Astrocyte (in vitro differentiated cells and primary cell): ENCODE measurements around the gene CR1L. TPM values are rescaled to one million over a fixed set of nuclear protein-coding genes. Genes with fewer than 3 reads are reported as not detected.

Source experiments
- DNase-seq: peaks from one replicate; pipeline ENCODE4 v3.0.0-alpha.2; 2010; ENCODE audit warnings: low read depth
- FAIRE-seq: peaks from 2 replicates; lab custom pipeline; 2011; peaks lifted over from hg19 to GRCh38; lab: Jason Lieb, UNC
- H2AFZ ChIP-seq: 2 replicates; pipeline ENCODE4 v1.6.0; 2012; ENCODE audit warnings: low read depth, low read length, inconsistent platforms
- H3K27ac ChIP-seq: 2 replicates; pipeline ENCODE4 v1.5.1; 2011; ENCODE audit warnings: low read depth, low read length, inconsistent platforms
- H3K27me3 ChIP-seq: 2 replicates; pipeline ENCODE4 v1.6.0; 2011; ENCODE audit warnings: low read length, inconsistent platforms; ENCODE audit not compliant: insufficient read depth
- H3K36me3 ChIP-seq: 2 replicates; pipeline ENCODE4 v1.5.1; 2011; ENCODE audit warnings: low read length, inconsistent platforms; ENCODE audit not compliant: insufficient read depth
- H3K4me1 ChIP-seq: 2 replicates; pipeline ENCODE4 v1.5.1; 2011; ENCODE audit warnings: low read length, inconsistent platforms; ENCODE audit not compliant: insufficient read depth
- H3K4me2 ChIP-seq: 2 replicates; pipeline ENCODE4 v1.6.0; 2012; ENCODE audit warnings: low read length, inconsistent platforms
- H3K4me3 ChIP-seq: 2 replicates; pipeline ENCODE4 v1.5.1; 2011; ENCODE audit warnings: low read depth, mild to moderate bottlenecking, low read length, inconsistent platforms; ENCODE audit not compliant: insufficient read depth
- H3K79me2 ChIP-seq: 2 replicates; pipeline ENCODE4 v1.6.0; 2012; ENCODE audit warnings: mild to moderate bottlenecking, low read length, inconsistent platforms; ENCODE audit not compliant: insufficient read depth
- H3K9ac ChIP-seq: 2 replicates; pipeline ENCODE4 v1.6.0; 2012; ENCODE audit warnings: mild to moderate bottlenecking, low read length, inconsistent platforms
- H3K9me3 ChIP-seq: 2 replicates; pipeline ENCODE4 v1.5.1; 2012; ENCODE audit warnings: low read depth, mild to moderate bottlenecking, low read length, inconsistent platforms; ENCODE audit not compliant: insufficient read depth
- H4K20me1 ChIP-seq: 2 replicates; pipeline ENCODE4 v1.6.0; 2012; ENCODE audit warnings: low read length, inconsistent platforms; ENCODE audit not compliant: insufficient read depth
- H3K27ac Mint-ChIP-seq: one replicate; pipeline ENCODE4 v1.8.0; 2021; ENCODE audit warnings: mild to moderate bottlenecking, mixed read lengths; ENCODE audit not compliant: unreplicated experiment
- H3K27me3 Mint-ChIP-seq: one replicate; pipeline ENCODE4 v1.8.0; 2021; ENCODE audit warnings: low read depth, mixed read lengths; ENCODE audit not compliant: unreplicated experiment
- H3K36me3 Mint-ChIP-seq: one replicate; pipeline ENCODE4 v1.8.0; 2021; ENCODE audit warnings: low read depth, mixed read lengths; ENCODE audit not compliant: unreplicated experiment
- H3K4me1 Mint-ChIP-seq: one replicate; pipeline ENCODE4 v1.8.0; 2021; ENCODE audit warnings: low read depth, mixed read lengths; ENCODE audit not compliant: unreplicated experiment
- H3K4me3 Mint-ChIP-seq: one replicate; pipeline ENCODE4 v1.8.0; 2021; ENCODE audit warnings: mild to moderate bottlenecking, moderate library complexity, mixed read lengths; ENCODE audit not compliant: unreplicated experiment
- H3K9me3 Mint-ChIP-seq: one replicate; pipeline ENCODE4 v1.8.0; 2021; ENCODE audit warnings: mild to moderate bottlenecking, mixed read lengths; ENCODE audit not compliant: unreplicated experiment
- CTCF ChIP-seq: IDR thresholded peaks from 2 replicates; pipeline ENCODE4 v1.5.1; 2011; ENCODE audit warnings: low read depth, mild to moderate bottlenecking, inconsistent platforms, low read length, moderate library complexity; ENCODE audit not compliant: insufficient read depth
- EZH2 ChIP-seq: IDR thresholded peaks from 2 replicates; pipeline ENCODE4 v1.6.1; 2012; ENCODE audit warnings: mild to moderate bottlenecking, low read length, inconsistent platforms; ENCODE audit not compliant: insufficient read depth
- total RNA-seq: library from RNA; stranded (reverse); gene quantifications from 2 replicates; pipeline ENCODE4 v1.2.1, GENCODE V29; 2021

Gene CR1L
- total RNA-seq, 1 donor from 2014 or later = not detected

- H3K9me3 Mint-ChIP-seq = peaks cover 3% of the 10 kb centered on the region
- no peak overlapping the region for H3K27ac ChIP-seq
- no peak overlapping the region for H3K9ac ChIP-seq
- no peak overlapping the region for H2AFZ ChIP-seq
- peak overlapping the region; percentile 77 for H3K27ac Mint-ChIP-seq
- peaks cover 10% of the 10 kb centered on the region for H3K4me1 ChIP-seq
- H3K4me2 ChIP-seq = no peak overlapping the region
- DNase-seq (no peak), FAIRE-seq (no peak)
- H3K4me3 Mint-ChIP-seq = no peak overlapping the region
- H3K27me3 ChIP-seq = peaks cover 12% of the 10 kb centered on the region
- peaks cover 28% of the 10 kb centered on the region for H3K27me3 Mint-ChIP-seq
- no peaks in the 10 kb centered on the region for H3K36me3 Mint-ChIP-seq
- H4K20me1 ChIP-seq = no peaks in the 10 kb centered on the region
- H3K9me3 ChIP-seq = no peaks in the 10 kb centered on the region
- H3K4me3 ChIP-seq = no peak overlapping the region
- H3K4me1 Mint-ChIP-seq = no peaks in the 10 kb centered on the region
- H3K79me2 ChIP-seq = no peaks in the 10 kb centered on the region
- no peaks in the 10 kb centered on the region for H3K36me3 ChIP-seq
- no peak for TF ChIP-seq CTCF
- TF ChIP-seq EZH2 = no peak
Observed at GRCh38 chr1:207647671-207648333, 2.9 kb downstream of the CR1L start.

- H3K9ac ChIP-seq = no peak overlapping the region
- H3K4me1 ChIP-seq = peaks cover 10% of the 10 kb centered on the region
- H3K36me3 ChIP-seq = no peaks in the 10 kb centered on the region
- no peak overlapping the region for H2AFZ ChIP-seq
- no peak overlapping the region for H3K27ac ChIP-seq
- Mint-ChIP-seq H3K9me3 (peaks cover 3% of the 10 kb centered on the region), H3K4me1 (no peaks in the 10 kb centered on the region), H3K4me3 (no peak overlapping the region), H3K36me3 (no peaks in the 10 kb centered on the region), H3K27me3 (peaks cover 28% of the 10 kb centered on the region), H3K27ac (no peak overlapping the region)
- no peaks in the 10 kb centered on the region for H3K9me3 ChIP-seq
- H3K4me3 ChIP-seq = no peak overlapping the region
- no peak overlapping the region for H3K4me2 ChIP-seq
- TF ChIP-seq EZH2 = no peak
- no peak for TF ChIP-seq CTCF
- peaks cover 15% of the 10 kb centered on the region for H3K27me3 ChIP-seq
- DNase-seq (no peak), FAIRE-seq (no peak)
- H3K79me2 ChIP-seq = no peaks in the 10 kb centered on the region
- no peaks in the 10 kb centered on the region for H4K20me1 ChIP-seq
Observed at GRCh38 chr1:207648334-207649209, 3.6 kb downstream of the CR1L start.
